Hematopoietic multipotent progenitor cell (in vitro differentiated cells): ENCODE measurements around the gene NFATC1. TPM values are rescaled to one million over a fixed set of nuclear protein-coding genes. Genes with fewer than 3 reads are reported as not detected.

ENCODE experiments used
- DNase-seq, 3 donors: peaks; one replicate each; pipeline ENCODE4 v3.0.0-alpha.2; 2011 to 2015; ENCODE audit warnings: low read depth in 2 of 3, low spot score in 2 of 3
- total RNA-seq: library from RNA; depleted of rRNA; stranded (reverse); fragments of >200 nt; gene quantifications from one replicate; pipeline ENCODE4 v1.2.3, GENCODE V29; 2012

The NFATC1 gene
- total RNA-seq, 1 donor, result 49.3 TPM

GRCh38 chr18:79452190-79452990, 56.7 kb downstream of the NFATC1 start:
- no peak for DNase-seq

- DNase-seq, result no peak
Measured at GRCh38 chr18:79452991-79453645, 57.4 kb downstream of the NFATC1 start.

GRCh38 chr18:79453816-79454735, 58.3 kb downstream of the NFATC1 start:
- no peak for DNase-seq

DNA sequence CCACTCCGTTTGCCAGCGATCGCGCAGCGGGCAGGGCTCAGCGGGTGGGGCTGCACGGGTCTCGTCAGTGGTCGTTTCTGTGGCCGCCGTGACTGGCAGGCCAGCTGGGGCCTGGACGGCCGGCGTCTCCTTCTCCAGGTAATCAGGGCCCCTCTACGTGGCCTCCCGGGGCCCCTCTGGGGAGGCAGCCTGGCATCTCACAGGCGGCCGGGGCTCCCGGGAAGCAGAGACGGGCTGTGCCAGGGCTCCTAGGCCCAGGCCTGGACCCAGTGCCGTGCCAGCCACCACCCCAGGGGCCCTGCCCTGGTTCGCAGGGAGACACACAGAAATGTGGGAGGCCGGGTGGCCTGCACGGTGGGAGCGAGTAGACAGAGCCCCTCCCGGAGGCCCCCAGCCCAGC, 59.5 kb downstream of the NFATC1 start:
- DNase-seq, result no peak

GRCh38 chr18:79456105-79456980, 60.6 kb downstream of the NFATC1 start:
- DNase-seq, result no peak

- no peak for DNase-seq
Measured at GRCh38 chr18:79457239-79457638, 61.5 kb downstream of the NFATC1 start.

- DNase-seq, result no peak
Measured at GRCh38 chr18:79457652-79458051, 61.9 kb downstream of the NFATC1 start.

- no peak for DNase-seq
Measured at GRCh38 chr18:79458131-79458838, 62.6 kb downstream of the NFATC1 start.

GRCh38 chr18:79458917-79459803, 63.4 kb downstream of the NFATC1 start:
- no peak for DNase-seq

GRCh38 chr18:79459946-79460480, 64.3 kb downstream of the NFATC1 start:
- no peak for DNase-seq

DNA sequence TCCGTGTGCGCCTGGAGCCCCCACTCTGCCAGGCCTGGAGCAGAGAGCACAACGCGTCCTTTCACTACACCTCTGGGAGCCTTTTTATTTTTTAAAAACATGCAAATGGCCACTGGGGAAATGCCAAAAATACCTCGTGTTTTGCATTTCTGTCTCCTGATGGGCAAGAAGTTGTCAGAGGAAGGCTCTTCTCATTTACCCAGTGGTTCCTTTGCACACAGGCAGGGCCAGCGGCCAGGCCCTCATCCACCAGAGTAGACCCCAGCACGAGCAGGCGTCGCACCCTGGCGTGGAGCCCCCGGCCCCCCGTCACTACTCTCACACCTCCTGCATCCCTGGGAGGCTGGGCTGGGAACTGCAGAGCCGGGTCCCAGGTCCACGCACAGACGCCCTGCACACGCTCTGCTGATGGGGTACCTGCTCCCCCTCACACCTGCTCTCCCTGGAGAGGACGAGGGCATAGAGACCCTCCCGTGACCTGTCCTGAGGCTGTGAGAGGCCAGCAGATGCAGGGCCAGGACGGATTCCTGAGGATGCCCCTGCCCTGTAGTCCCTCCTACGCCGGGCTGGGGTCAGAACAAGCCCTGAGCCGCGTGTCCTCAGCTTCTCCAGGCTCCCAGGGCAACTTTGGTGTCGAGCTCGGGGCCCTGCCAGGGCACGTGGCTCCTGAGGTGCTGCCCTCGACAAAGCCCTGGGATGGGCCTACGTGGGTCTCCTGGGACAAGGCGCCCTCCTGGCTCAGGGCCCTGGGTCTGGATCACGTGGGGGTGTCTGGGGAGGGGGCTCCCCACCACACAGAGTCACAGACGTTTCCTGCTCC, 65.0 kb downstream of the NFATC1 start:
- no peak for DNase-seq

DNA sequence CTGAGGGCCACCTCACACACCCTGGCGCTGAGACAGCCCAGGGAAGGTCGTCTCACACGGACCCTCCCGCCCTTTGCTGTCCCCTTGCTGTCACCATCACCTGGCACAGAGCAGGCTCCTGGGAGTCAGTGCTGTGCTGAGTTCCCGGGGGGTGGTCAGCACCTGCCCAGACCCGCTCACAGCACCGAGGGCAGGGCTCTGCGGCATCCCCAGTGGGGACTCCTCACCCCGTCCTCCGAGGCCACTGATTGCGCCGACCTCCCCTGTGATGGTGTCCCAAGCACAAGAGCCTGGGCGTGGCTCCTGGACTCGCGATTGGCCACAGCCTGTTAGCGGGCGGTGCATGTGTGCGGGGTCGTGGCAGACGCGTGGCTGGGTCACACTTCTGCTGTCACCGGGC, 65.9 kb downstream of the NFATC1 start:
- DNase-seq, result no peak

DNA sequence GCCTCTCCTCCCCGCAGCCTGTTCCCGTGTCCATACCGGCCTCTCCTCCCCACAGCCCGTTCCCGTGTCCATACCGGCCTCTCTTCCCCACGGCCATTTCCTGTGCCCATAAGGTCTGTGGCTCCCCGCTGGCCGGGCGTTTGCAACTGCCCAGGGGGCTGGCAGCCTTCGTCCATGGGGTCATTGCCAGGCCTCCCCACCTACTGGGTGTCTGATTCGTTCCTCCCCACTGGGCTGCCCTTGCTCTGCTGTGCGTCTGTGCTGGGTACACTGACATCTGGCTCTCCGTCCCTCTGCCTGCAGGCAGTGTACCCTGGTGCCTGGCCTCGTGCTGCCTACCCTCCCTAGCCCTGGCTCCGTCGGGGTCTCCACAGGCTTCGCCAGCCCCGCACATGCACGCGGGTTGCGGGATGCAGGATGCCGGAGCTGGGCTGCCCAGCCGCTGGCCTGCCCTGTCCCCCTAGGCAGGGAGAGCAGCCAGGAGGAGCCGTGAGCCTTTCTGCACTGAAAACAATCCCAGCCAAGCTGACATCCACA, 67.8 kb downstream of the NFATC1 start:
- DNase-seq, result no peak

GRCh38 chr18:79465392-79465991, 69.8 kb downstream of the NFATC1 start:
- DNase-seq, result no peak

DNA sequence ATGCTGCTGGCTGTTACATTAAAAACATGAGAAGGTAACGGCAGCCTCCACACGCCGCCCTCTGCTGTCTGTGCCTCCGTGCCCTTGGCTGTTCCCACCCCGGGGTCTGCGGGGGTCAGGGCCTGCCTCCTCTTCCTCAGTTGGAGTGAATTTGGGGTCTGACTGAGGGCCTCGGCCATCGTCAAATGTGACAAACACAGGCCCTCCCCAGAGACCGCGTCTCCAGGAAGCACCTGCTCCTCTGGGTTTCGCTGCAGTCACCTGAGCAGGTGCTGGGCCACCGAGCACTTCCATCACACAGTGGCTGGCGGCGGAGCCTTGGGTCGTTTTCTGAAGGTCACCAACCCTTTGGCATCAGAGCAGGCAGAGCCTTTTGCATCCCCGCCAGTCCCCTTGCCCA, 70.9 kb downstream of the NFATC1 start:
- DNase-seq, result no peak

DNA sequence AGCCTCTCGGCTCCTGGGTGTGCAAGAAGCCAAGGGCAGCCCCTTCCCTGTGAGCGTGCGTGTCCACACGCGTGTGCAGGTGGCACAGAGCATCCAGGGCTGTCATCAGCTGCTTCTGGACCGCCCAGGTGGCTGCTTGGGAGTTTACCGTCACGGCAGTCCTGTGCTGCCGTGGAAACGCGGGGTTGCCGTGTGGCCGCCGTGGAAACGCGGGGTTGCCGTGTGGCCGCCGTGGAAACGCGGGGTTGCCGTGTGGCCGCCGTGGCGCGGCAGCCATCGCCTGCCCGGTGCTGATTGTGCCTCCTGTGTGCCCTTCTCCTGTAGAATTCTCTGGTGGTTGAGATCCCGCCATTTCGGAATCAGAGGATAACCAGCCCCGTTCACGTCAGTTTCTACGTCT, 71.4 kb downstream of the NFATC1 start:
- no peak for DNase-seq
